Kidney (tissue), 14 donors: Measurements from ENCODE around the gene MYH4. TPM values are rescaled to one million over a fixed set of nuclear protein-coding genes. Genes with fewer than 3 reads are reported as not detected.

ENCODE experiments used
- DNase-seq, 5 donors: peaks; one replicate each; pipeline ENCODE4 v3.0.0-alpha.2; 2013 to 2020
- FAIRE-seq: peaks from 2 replicates; lab custom pipeline; 2012; peaks lifted over from hg19 to GRCh38; lab: Jason Lieb, UNC
- H3K27ac ChIP-seq, 2 donors: one replicate each; pipeline ENCODE4 v1.7.0; 2013; ENCODE audit warnings: low read depth in 2 of 2, low read length in 2 of 2, inconsistent platforms in 1 of 2
- H3K27me3 ChIP-seq: one replicate; pipeline ENCODE4 v1.7.1; 2013; ENCODE audit warnings: low read length, inconsistent platforms; ENCODE audit not compliant: control insufficient read depth, insufficient read depth
- H3K36me3 ChIP-seq, 3 donors: one replicate each; pipeline versions ENCODE4 v1.7.0 to v1.7.1; 2013; ENCODE audit warnings: low read length in 3 of 3, control low read depth in 1 of 3, inconsistent platforms in 1 of 3; ENCODE audit not compliant: insufficient read depth in 3 of 3, control insufficient read depth in 2 of 3
- H3K4me1 ChIP-seq, 3 donors: one replicate each; pipeline versions ENCODE4 v1.7.0 to v1.7.1; 2013; ENCODE audit warnings: low read length in 3 of 3, inconsistent platforms in 1 of 3, low read depth in 1 of 3; ENCODE audit not compliant: control insufficient read depth in 2 of 3, insufficient read depth in 2 of 3
- H3K4me3 ChIP-seq, 3 donors: one replicate each; pipeline versions ENCODE4 v1.7.0 to v1.8.1; 2013; ENCODE audit warnings: low read length in 3 of 3, control low read depth in 1 of 3, inconsistent platforms in 1 of 3
- H3K9ac ChIP-seq, 3 donors: one replicate each; pipeline versions ENCODE4 v1.7.0 to v1.7.1; 2013; ENCODE audit warnings: low read length in 3 of 3, control low read depth in 1 of 3, inconsistent platforms in 1 of 3
- H3K9me3 ChIP-seq, 3 donors: one replicate each; pipeline versions ENCODE4 v1.7.0 to v1.7.1; 2013; ENCODE audit warnings: low read length in 3 of 3, control low read depth in 1 of 3, inconsistent platforms in 1 of 3; ENCODE audit not compliant: control insufficient read depth in 2 of 3, insufficient read depth in 1 of 3
- CTCF ChIP-seq: IDR thresholded peaks from 3 replicates; pipeline ENCODE4 v1.5.1; 2012; ENCODE audit warnings: mild to moderate bottlenecking, moderate library complexity, borderline replicate concordance; ENCODE audit not compliant: insufficient read depth; ENCODE audit errors: extremely low read depth
- intact Hi-C: fragments of 100-400 bp; cut with DNase I; formaldehyde crosslinking; loops from one replicate; pipeline ENCODE4 v1.11.1; 2022
- polyA plus RNA-seq: library from polyadenylated mRNA; stranded (reverse); fragments of 350-450 nt; fragmentation: Illumina TruSeq; extraction: RNeasy Lipid Tissue Mini Kit (QIAGEN cat#74804); gene quantifications from one replicate; pipeline ENCODE4 v1.2.3, GENCODE V29; 2014; ENCODE audit warnings: low read depth, low replicate concordance; ENCODE audit not compliant: insufficient read depth
- total RNA-seq: library from RNA; stranded (reverse); fragmentation: NEBNext Ultra II Directional; extraction: Animal tissue kit (Norgen Biotek cat#: 25700); gene quantifications from one replicate; pipeline ENCODE4 v1.2.1, GENCODE V29; 2021
- donor health status: control.
- donor health status: control.
- donor health status: control.
- donor health status: control.
- donor health status: control.
- donor health status: DM: yes; HTN: yes; CAD: no.
- donor health status: Normal renal cell carcinoma (clear cell type).

MYH4 gene
- total and polyA plus RNA-seq, 2 donors from 2014 or later: not detected

GRCh38 chr17:10516065-10516464 is 46.7 kb upstream of the MYH4 start:
- H3K9me3 ChIP-seq: no peaks in the 10 kb centered on the region
- H3K27ac ChIP-seq: no peak overlapping the region
- no peaks in the 10 kb centered on the region for H3K27me3 ChIP-seq
- no peaks in the 10 kb centered on the region for H3K4me1 ChIP-seq
- H3K36me3 ChIP-seq: no peaks in the 10 kb centered on the region
- DNase-seq (no peak), FAIRE-seq (no peak)
- intact Hi-C loops: no loop called here
- no peak overlapping the region for H3K9ac ChIP-seq
- no peak overlapping the region for H3K4me3 ChIP-seq
- no peak for TF ChIP-seq CTCF

- no peaks in the 10 kb centered on the region for H3K36me3 ChIP-seq
- FAIRE-seq (no peak), DNase-seq (no peak)
- H3K9ac ChIP-seq: no peak overlapping the region
- no peak for TF ChIP-seq CTCF
- H3K27me3 ChIP-seq: no peaks in the 10 kb centered on the region
- no peaks in the 10 kb centered on the region for H3K9me3 ChIP-seq
- no peak overlapping the region for H3K4me3 ChIP-seq
- H3K27ac ChIP-seq: no peak overlapping the region
- no peaks in the 10 kb centered on the region for H3K4me1 ChIP-seq
- intact Hi-C loops: no loop called here
Observed at GRCh38 chr17:10513299-10514067, 44.1 kb upstream of the MYH4 start.

DNA sequence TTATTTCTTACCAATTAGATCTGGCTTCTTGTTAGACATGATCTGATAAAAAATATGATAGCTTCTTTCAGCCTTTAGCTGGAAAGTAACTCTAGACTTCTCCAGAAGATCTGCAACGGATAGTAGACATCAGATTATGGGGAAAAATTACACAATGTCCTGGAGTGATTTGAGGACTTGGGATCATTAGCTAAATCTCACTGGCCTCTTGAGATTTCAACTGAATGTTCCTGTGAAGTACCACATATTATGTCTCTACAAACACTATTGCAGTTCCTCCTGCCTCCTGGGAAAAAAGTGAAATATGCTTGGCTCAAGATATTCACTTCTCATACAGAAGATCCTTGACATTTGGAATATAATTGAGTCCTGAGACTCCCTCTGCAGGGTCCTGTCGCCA is 43.5 kb upstream of the MYH4 start:
- intact Hi-C loops: no loop called here
- H3K4me3 ChIP-seq: no peak overlapping the region
- FAIRE-seq: no peak
- no peak for DNase-seq
- H3K9me3 ChIP-seq: no peaks in the 10 kb centered on the region
- H3K9ac ChIP-seq: no peak overlapping the region
- no peak for TF ChIP-seq CTCF
- H3K27me3 ChIP-seq: no peaks in the 10 kb centered on the region
- no peak overlapping the region for H3K27ac ChIP-seq
- H3K4me1 ChIP-seq: no peaks in the 10 kb centered on the region
- H3K36me3 ChIP-seq: no peaks in the 10 kb centered on the region
